HUES48 (cell line): ENCODE measurements around the gene SLC6A19.

Source experiments
- H3K27ac ChIP-seq: one replicate; pipeline ENCODE4 v1.7.0; 2013; ENCODE audit warnings: low read depth, low read length, inconsistent platforms
- H3K27me3 ChIP-seq: 2 replicates; pipeline ENCODE4 v1.6.1; 2013; ENCODE audit warnings: mild to moderate bottlenecking, low read length; ENCODE audit not compliant: control insufficient read depth, insufficient read depth
- H3K36me3 ChIP-seq: 2 replicates; pipeline ENCODE4 v1.6.1; 2013; ENCODE audit warnings: low read length; ENCODE audit not compliant: control insufficient read depth, insufficient read depth
- H3K4me1 ChIP-seq: 2 replicates; pipeline ENCODE4 v1.6.1; 2013; ENCODE audit warnings: mild to moderate bottlenecking, low read length; ENCODE audit not compliant: control insufficient read depth, insufficient read depth
- H3K4me3 ChIP-seq: 2 replicates; pipeline ENCODE4 v1.5.1; 2013; ENCODE audit warnings: mild to moderate bottlenecking, low read depth, low read length
- H3K9ac ChIP-seq: 2 replicates; pipeline ENCODE4 v1.6.1; 2013; ENCODE audit warnings: mild to moderate bottlenecking, low read depth, low read length, moderate library complexity
- H3K9me3 ChIP-seq: 2 replicates; pipeline ENCODE4 v1.6.1; 2013; ENCODE audit warnings: low read length; ENCODE audit not compliant: control insufficient read depth, insufficient read depth

Gene SLC6A19

DNA sequence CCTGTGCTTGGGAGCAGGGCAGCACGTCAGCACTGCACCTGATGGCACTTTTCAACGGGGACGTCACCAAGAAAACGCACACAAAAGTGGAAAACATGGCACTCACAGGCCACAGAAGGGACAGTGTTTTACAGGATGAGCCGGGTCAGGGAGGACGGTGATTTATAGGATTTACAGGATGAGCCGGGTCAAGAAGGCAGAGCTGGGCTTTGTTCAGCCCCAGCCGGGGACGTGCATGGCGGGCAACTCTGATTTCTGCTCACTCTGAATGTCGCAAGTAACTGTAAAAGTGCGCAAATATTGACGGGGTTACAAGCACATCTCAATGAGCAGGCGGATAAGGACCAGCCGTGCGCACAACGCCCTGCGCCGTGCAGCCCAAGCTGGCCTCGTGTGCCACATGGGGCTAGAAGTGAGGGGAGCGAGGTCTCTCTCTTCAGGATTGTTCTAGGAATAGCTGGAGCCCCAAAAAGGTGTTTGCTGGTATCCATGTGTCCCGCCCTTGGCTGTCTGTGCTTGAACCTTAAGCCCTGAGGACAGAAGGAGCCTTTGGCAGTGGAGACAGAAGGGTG is 40.2 kb downstream of the SLC6A19 start:
- H3K4me3 ChIP-seq = no peak overlapping the region
- H3K9me3 ChIP-seq = no peaks in the 10 kb centered on the region
- no peak overlapping the region for H3K9ac ChIP-seq
- H3K36me3 ChIP-seq = no peaks in the 10 kb centered on the region
- H3K27me3 ChIP-seq = no peaks in the 10 kb centered on the region
- H3K27ac ChIP-seq = no peak overlapping the region
- no peaks in the 10 kb centered on the region; the same call in 1 of the 2 replicates for H3K4me1 ChIP-seq

DNA sequence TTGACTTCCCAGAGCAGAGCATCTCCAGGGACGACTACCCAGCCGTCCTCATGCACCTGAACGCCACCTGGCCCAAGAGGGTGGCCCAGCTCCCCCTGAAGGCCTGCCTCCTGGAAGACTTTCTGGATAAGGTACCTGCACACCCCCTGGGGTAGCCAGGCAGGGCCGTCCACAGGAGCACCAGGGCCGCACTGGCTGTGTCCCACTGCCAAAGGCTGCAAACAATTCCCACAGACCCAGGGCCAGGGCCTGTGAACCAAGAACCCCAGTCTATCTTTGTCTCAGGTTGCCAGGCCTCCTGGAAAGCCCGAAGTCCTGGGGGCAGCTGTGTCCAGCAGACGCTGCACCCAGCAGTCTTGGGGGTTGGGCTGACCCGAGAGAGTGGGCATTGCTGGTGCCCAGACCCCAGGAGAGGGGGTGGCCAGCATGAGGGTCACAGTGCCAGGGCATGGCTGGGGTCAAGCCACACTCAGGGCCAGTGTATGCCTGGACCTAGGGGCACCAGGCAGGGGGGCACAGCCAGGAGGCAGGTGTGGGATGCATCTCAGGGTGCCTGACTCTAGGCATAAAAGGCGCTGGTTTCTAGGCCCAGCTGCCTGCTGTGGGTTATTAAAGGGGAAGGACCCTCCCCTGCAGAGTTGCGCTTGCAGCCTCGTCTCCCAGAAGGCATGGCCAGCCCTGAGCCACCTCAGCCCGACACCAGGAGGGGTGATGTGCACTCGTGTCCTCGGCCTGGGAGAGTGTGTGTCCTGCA is 41.5 kb downstream of the SLC6A19 start:
- H3K4me1 ChIP-seq = no peaks in the 10 kb centered on the region; the same call in 1 of the 2 replicates
- H3K36me3 ChIP-seq = no peaks in the 10 kb centered on the region
- H3K4me3 ChIP-seq = no peak overlapping the region
- H3K9me3 ChIP-seq = no peaks in the 10 kb centered on the region
- no peaks in the 10 kb centered on the region for H3K27me3 ChIP-seq
- no peak overlapping the region for H3K9ac ChIP-seq
- H3K27ac ChIP-seq = no peak overlapping the region

DNA sequence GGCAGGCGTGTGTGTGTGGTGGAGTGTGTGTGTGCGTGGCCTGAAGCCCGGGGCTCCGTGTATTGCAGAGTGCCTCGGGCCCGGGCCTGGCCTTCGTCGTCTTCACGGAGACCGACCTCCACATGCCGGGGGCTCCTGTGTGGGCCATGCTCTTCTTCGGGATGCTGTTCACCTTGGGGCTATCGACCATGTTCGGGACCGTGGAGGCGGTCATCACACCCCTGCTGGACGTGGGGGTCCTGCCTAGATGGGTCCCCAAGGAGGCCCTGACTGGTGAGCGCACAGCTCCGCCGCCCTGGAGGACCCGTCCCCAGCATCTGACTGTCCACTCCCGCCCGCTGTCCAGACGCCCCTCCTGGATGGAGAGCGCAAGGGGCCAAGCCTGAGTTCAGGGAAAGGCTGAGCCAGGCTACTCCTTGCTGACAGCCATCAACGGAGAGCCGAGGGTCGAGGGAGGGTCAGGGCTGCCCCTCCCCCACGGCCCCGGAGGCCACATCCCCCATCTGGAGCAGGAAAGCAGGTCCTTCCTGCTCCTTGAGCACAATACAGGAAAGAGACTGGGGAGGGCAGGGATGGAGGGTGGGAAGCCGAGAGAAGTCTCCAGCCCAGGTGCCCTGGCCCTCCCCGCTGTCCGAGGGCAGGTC is 42.2 kb downstream of the SLC6A19 start:
- no peaks in the 10 kb centered on the region for H3K27me3 ChIP-seq

DNA sequence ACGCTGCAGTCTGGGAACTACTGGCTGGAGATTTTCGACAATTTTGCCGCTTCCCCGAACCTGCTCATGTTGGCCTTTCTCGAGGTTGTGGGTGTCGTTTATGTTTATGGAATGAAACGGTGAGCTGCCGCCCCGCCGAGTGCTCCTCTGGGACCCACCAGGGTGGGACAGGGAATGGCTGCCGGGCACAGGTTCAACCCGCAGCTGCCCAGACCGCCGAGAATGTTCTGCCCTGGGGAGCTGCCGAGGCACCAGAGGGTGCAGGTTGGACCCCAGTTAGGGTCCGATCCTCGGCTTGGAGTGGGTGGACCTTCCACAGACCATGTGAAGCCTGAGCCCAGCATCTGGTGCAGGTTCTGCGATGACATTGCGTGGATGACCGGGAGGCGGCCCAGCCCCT is 42.9 kb downstream of the SLC6A19 start:
- H3K27ac ChIP-seq = no peak overlapping the region
- no peaks in the 10 kb centered on the region; the same call in 1 of the 2 replicates for H3K4me1 ChIP-seq
- no peaks in the 10 kb centered on the region for H3K27me3 ChIP-seq
- no peak overlapping the region for H3K9ac ChIP-seq
- H3K9me3 ChIP-seq = no peaks in the 10 kb centered on the region
- H3K36me3 ChIP-seq = no peaks in the 10 kb centered on the region
- no peak overlapping the region for H3K4me3 ChIP-seq

More for the DNA sequence above, 42.2 kb downstream of the SLC6A19 start:
- Histone ChIP-seq H3K27ac (no peak overlapping the region), H3K4me3 (no peak overlapping the region), H3K9me3 (no peaks in the 10 kb centered on the region), H3K9ac (no peak overlapping the region), H3K36me3 (no peaks in the 10 kb centered on the region), H3K4me1 (no peaks in the 10 kb centered on the region; the same call in 1 of the 2 replicates)

DNA sequence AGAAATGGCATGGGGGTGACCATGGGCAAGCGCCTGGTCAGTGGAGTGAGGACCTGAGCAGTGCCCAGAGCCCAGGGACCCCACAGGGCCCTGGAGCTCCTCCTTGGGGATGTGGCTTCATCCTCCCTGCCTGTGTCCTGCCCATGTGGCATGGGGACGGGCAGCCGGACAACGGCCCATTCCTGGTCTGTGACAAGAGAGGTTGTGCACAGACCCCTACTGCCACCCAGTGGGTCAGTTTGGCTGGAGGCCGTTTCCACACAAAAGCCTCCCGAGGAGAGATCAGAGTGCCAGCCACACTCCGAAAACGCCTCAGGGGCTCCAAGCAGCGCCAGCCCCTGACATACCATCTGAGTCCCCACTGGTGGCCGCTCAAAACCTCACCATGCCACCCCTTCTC is 43.6 kb downstream of the SLC6A19 start:
- H3K9ac ChIP-seq = no peak overlapping the region
- H3K27me3 ChIP-seq = no peaks in the 10 kb centered on the region
- no peak overlapping the region for H3K4me3 ChIP-seq
- no peaks in the 10 kb centered on the region for H3K36me3 ChIP-seq
- H3K4me1 ChIP-seq = no peaks in the 10 kb centered on the region; the same call in 1 of the 2 replicates
- H3K9me3 ChIP-seq = no peaks in the 10 kb centered on the region
- no peak overlapping the region for H3K27ac ChIP-seq

DNA sequence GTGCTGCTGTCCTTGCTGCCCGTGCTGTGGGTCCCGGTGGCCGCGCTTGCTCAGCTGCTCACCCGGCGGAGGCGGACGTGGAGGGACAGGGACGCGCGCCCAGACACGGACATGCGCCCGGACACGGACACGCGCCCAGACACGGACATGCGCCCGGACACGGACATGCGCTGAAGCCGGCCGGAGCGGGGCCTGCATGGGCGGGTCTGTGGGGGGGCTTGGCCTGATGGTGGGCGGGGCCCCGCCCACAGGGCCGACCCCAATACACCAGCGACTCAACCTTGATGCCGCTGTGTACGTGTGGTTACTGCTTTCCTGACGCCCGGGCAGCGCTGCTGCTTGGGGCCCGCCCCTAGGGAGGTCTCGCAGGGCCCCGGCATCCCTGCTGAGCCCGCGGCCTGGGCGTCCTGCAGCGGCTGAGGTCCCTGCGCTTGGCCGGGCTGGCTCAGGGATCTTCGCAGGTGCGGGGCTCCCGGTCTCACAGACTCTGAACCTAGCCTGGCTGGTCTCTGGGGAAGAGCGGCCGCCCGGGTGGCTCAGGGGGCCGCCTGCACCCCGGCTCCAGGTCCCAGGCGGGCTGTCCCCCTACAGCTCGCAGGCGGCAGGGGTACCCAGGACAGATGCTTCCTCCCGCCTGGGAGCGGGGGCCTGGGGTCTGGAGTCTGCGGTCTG is 44.6 kb downstream of the SLC6A19 start:
- Histone ChIP-seq H3K4me3 (no peak overlapping the region), H3K27me3 (no peaks in the 10 kb centered on the region), H3K4me1 (no peaks in the 10 kb centered on the region; the same call in 1 of the 2 replicates), H3K9me3 (no peaks in the 10 kb centered on the region), H3K36me3 (no peaks in the 10 kb centered on the region), H3K27ac (no peak overlapping the region), H3K9ac (no peak overlapping the region)

DNA sequence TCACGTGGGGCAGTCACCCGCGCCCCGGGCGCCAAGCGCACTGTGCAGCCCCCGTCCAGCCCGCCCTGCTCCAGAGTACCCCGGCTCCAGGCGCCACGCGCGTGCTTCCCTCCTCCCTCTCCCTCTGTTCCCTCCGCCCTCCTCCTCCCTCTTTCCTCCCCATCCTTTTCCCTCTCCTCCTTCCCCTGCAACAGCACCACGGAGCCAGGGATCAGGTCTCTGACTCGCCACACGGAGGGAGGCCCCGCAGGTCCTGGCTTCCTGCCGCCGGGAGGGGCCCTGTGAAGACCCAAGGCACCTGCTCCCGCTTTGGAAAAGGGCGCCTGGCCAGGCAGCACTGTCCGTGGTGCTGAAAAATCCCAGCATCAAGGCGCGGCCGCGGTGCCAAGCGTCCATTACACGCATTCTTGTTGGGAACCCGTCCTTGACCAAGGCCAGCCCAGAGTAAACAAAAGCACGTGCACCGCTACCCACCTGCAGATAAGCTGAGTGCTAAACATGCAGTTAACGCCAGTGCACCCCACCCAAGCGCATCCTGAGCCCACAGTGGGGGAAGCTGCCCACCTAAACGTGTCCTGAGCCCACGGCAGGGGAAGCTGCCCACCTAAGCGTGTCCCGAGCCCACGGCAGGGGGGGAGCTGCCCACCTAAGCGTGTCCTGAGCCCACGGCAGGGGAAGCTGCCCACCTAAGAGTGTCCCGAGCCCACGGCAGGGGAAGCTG is 45.5 kb downstream of the SLC6A19 start:
- Histone ChIP-seq H3K27me3 (no peaks in the 10 kb centered on the region), H3K9me3 (no peaks in the 10 kb centered on the region), H3K4me1 (no peaks in the 10 kb centered on the region; the same call in 1 of the 2 replicates), H3K4me3 (no peak overlapping the region), H3K9ac (no peak overlapping the region), H3K27ac (no peak overlapping the region), H3K36me3 (no peaks in the 10 kb centered on the region)

DNA sequence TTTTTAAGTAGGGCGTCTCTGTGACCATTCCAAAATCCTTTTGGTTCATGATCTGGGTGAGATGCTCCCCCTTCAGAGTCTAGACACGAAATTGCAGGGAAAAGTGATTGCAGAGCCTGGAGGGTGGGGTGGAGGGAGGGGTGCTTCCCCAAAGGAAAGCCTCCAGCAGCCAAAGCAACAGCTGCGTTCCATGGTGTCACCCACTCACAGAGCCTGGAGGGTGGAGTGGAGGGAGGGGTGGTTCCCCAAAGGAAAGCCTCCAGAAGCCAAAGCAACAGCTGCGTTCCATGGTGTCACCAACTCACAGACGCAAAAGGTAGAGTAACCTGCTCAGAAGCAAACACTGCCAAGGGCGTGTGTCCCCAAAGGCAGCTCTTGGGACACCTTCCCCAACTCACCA is 46.4 kb downstream of the SLC6A19 start:
- Histone ChIP-seq H3K4me1 (no peaks in the 10 kb centered on the region; the same call in 1 of the 2 replicates), H3K27me3 (no peaks in the 10 kb centered on the region), H3K27ac (no peak overlapping the region), H3K9ac (no peak overlapping the region), H3K4me3 (no peak overlapping the region), H3K36me3 (no peaks in the 10 kb centered on the region), H3K9me3 (no peaks in the 10 kb centered on the region)

DNA sequence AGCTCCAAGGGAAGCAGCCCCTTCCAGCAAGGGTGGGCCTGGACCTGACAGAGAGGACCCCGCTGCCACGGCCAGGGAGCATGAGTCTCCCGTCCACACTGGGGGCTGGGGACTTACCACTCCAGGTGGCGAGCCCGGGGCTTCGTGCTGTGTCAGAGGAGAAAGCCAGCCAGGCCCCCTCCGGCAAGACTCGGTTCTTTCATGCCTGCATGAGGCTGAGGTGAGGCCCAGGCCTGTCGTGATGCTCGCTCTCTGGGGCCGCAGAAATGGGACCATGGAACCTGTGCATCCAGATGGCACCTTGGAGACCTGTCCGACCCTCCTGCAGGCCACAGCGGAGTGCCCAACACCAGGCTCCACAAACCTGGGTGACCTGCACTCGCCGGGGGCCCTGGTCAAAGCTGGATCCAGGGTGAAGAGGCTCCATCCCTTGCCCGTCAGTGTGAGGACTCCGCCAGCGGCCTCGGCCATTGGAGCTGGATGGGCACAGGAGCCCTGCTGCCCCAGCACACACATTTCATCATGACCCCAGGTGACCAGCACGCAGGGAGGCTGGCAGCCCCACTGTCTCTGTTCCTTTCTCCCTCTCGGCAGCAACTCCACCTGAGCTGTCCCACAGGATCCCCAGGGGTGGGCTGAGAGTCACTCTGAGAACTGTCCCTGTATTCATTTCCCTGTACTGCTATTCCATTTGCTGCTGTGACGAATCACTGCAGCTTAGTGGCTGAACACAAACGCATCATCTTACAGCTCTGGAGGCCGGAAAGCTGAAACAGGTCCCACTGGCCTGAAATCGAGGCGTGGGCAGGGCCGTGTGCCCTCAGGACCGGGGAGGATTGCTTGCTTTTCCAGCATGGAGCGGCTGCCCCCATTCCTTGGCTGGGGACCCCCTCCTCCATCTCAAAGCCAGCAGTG is 48.2 kb downstream of the SLC6A19 start:
- no peaks in the 10 kb centered on the region for H3K4me1 ChIP-seq
- H3K4me3 ChIP-seq = no peak overlapping the region
- no peak overlapping the region for H3K9ac ChIP-seq
- H3K36me3 ChIP-seq = no peaks in the 10 kb centered on the region
- H3K27ac ChIP-seq = no peak overlapping the region
- no peaks in the 10 kb centered on the region for H3K9me3 ChIP-seq
- no peaks in the 10 kb centered on the region for H3K27me3 ChIP-seq
